Stimulated activated CD8-positive, alpha-beta memory T cell treated with anti-CD3 and anti-CD28 coated beads, Interleukin-7, amount 100 ng/mL, for 4 hours (primary cell): ENCODE measurements around the gene COPS8.
A peak's percentile ranks its signal among the peaks of the same experiment; 100 is the strongest.

Source experiments
- DNase-seq, 2 donors: peaks; one replicate each; pipeline ENCODE4 v3.0.0-alpha.2; 2020; ENCODE audit warnings: low read depth in 2 of 2

Gene COPS8

GRCh38 chr2:237065071-237065377, 20.7 kb upstream of the COPS8 start:
- DNase-seq, result no peak

GRCh38 chr2:237066396-237066795, 19.3 kb upstream of the COPS8 start:
- DNase-seq, result no peak

GRCh38 chr2:237068005-237068576, 17.6 kb upstream of the COPS8 start:
- DNase-seq, result no peak

GRCh38 chr2:237072067-237072931, 13.4 kb upstream of the COPS8 start:
- peak; percentile 49 to 53 for DNase-seq

GRCh38 chr2:237073552-237073951, 12.1 kb upstream of the COPS8 start:
- DNase-seq, result no peak

- no peak for DNase-seq
Observed at GRCh38 chr2:237074211-237074993, 11.3 kb upstream of the COPS8 start.

- DNase-seq, result no peak
Observed at GRCh38 chr2:237075749-237076599, 9.7 kb upstream of the COPS8 start.

- DNase-seq, result no peak
Observed at GRCh38 chr2:237081596-237081995, 4.1 kb upstream of the COPS8 start.

GRCh38 chr2:237083026-237083425, 2.7 kb upstream of the COPS8 start:
- no peak for DNase-seq

GRCh38 chr2:237084444-237084843, 1.2 kb upstream of the COPS8 start:
- DNase-seq, result no peak

- DNase-seq, result no peak
Observed at GRCh38 chr2:237090906-237091305, 5.2 kb downstream of the COPS8 start.

- no peak for DNase-seq
Observed at GRCh38 chr2:237091779-237092436, 6.2 kb downstream of the COPS8 start.

- no peak for DNase-seq
Observed at GRCh38 chr2:237092506-237092905, 6.8 kb downstream of the COPS8 start.

GRCh38 chr2:237092920-237093781, 7.5 kb downstream of the COPS8 start:
- DNase-seq, result no peak

- DNase-seq, result no peak
Observed at GRCh38 chr2:237096201-237096600, 10.5 kb downstream of the COPS8 start.

- DNase-seq, result no peak
Observed at GRCh38 chr2:237096911-237097310, 11.2 kb downstream of the COPS8 start.

GRCh38 chr2:237097326-237097910, 11.7 kb downstream of the COPS8 start:
- no peak for DNase-seq

GRCh38 chr2:237097911-237098702, 12.4 kb downstream of the COPS8 start:
- DNase-seq, result no peak

- DNase-seq, result no peak
Observed at GRCh38 chr2:237099804-237100203, 14.1 kb downstream of the COPS8 start.
